Kidney epithelial cell (primary cell): ENCODE data around the gene SLC38A6. TPM values are rescaled to one million over a fixed set of nuclear protein-coding genes. Genes with fewer than 3 reads are reported as not detected.

Experiments used
- DNase-seq: peaks from one replicate; pipeline ENCODE4 v3.0.0-alpha.2; 2010; ENCODE audit warnings: low read depth
- H3K27me3 ChIP-seq: 2 replicates; pipeline ENCODE4 v1.6.0; 2011; ENCODE audit warnings: low read length; ENCODE audit not compliant: control insufficient read depth, insufficient read depth
- H3K36me3 ChIP-seq: 2 replicates; pipeline ENCODE4 v1.5.1; 2011; ENCODE audit warnings: low read length; ENCODE audit not compliant: control insufficient read depth, insufficient read depth
- H3K4me3 ChIP-seq: 2 replicates; pipeline ENCODE4 v1.5.1; 2011; ENCODE audit warnings: low read depth, mild to moderate bottlenecking, control low read depth, low read length
- total RNA-seq: library from RNA; depleted of rRNA; stranded (reverse); fragments of >200 nt; gene quantifications from 2 replicates; pipeline ENCODE4 v1.2.3, GENCODE V29; 2015
- TF ChIP-seq, protein P1 (sequence below): IDR thresholded peaks from 2 replicates; pipeline ENCODE4 v1.5.1; 2011; ENCODE audit warnings: mild to moderate bottlenecking, moderate library complexity, low read length, control low read depth, inconsistent platforms; ENCODE audit not compliant: insufficient read depth, poor library complexity, severe bottlenecking

Gene SLC38A6
- total RNA-seq, 1 donor from 2014 or later = 16.2 TPM

DNA sequence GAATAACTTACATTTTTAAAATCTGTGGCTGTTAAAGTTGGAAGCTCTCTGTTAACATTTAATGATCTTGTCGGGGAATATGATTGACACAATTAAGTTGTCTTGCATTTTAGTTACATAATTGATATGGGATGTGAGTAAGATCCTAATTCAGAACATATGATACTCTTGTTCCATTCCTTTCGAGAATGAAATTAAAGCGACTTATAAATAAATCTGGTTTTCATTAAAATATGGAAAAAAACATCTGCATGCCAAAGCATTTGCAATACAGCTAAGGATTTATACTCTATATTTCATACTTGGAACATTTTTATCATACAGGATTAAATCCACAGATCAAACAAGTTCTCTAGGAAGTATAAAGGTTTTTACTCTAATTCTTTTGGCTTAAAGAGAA lies 52.0 kb downstream of the SLC38A6 start:
- DNase-seq = no peak
- Histone ChIP-seq H3K36me3 (no peaks in the 10 kb centered on the region), H3K27me3 (no peaks in the 10 kb centered on the region), H3K4me3 (no peak overlapping the region)
- TF ChIP-seq, protein P1, sequence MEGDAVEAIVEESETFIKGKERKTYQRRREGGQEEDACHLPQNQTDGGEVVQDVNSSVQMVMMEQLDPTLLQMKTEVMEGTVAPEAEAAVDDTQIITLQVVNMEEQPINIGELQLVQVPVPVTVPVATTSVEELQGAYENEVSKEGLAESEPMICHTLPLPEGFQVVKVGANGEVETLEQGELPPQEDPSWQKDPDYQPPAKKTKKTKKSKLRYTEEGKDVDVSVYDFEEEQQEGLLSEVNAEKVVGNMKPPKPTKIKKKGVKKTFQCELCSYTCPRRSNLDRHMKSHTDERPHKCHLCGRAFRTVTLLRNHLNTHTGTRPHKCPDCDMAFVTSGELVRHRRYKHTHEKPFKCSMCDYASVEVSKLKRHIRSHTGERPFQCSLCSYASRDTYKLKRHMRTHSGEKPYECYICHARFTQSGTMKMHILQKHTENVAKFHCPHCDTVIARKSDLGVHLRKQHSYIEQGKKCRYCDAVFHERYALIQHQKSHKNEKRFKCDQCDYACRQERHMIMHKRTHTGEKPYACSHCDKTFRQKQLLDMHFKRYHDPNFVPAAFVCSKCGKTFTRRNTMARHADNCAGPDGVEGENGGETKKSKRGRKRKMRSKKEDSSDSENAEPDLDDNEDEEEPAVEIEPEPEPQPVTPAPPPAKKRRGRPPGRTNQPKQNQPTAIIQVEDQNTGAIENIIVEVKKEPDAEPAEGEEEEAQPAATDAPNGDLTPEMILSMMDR = no peak

GRCh38 chr14:61033855-61034254 lies 52.8 kb downstream of the SLC38A6 start:
- TF ChIP-seq, protein P1 = no peak
- Histone ChIP-seq H3K27me3 (no peaks in the 10 kb centered on the region), H3K36me3 (no peaks in the 10 kb centered on the region), H3K4me3 (no peak overlapping the region)
- DNase-seq = no peak

DNA sequence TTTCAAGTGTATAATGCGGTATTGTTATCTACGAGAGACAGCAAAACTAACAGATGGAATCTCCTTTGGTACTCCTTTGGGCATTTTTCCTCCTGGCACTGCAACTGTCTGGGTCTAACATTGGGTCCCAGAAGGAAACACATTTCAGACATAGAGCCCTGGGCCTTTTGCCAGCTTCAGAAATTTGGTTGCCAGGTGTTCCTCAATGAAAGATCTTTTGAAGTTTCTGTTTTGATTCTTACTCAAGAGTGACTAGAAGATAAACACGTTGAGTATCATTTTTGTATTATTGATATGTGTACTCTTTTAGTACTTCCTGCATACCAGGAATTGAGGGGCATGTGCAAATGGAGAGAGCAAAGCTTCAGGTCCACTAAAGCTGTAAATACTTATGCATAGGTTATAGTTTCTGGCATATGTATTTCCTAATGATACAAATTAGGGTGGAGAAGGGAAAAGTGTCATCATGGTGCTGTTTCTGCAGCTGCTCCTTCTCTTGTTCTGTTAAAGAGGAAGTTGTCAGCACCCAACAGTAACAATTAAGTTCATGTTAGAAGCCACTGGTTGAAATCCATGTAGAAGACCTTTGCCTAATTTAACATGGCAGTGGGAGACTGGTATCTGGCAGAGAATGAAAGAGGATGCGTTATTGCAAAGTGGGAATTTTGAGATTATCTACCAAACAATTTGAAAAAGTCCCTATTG lies 53.5 kb downstream of the SLC38A6 start:
- Histone ChIP-seq H3K4me3 (no peak overlapping the region), H3K36me3 (no peaks in the 10 kb centered on the region), H3K27me3 (no peaks in the 10 kb centered on the region)
- no peak for DNase-seq
- TF ChIP-seq, protein P1 = no peak

DNA sequence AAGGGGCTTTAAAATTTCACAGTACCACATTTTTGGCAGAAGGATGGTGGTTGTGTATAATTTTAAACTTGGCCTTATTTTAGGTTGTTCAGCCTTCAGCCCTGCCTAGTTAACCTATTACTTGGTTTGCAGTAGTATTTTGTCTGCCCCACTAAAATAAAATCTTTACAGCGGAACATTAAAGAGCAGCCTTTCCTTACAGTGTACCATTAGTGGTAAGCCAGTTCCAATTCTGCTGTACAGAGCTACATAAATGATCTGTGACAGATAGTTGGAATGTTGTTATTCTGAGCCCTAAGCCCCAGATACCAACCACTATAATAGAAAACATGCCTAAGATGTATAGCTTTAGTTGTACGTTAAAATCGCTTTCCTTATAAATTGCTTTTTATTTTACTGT lies 56.2 kb downstream of the SLC38A6 start:
- Histone ChIP-seq H3K36me3 (no peaks in the 10 kb centered on the region), H3K4me3 (no peak overlapping the region), H3K27me3 (no peaks in the 10 kb centered on the region)
- TF ChIP-seq, protein P1 = no peak
- DNase-seq = no peak

DNA sequence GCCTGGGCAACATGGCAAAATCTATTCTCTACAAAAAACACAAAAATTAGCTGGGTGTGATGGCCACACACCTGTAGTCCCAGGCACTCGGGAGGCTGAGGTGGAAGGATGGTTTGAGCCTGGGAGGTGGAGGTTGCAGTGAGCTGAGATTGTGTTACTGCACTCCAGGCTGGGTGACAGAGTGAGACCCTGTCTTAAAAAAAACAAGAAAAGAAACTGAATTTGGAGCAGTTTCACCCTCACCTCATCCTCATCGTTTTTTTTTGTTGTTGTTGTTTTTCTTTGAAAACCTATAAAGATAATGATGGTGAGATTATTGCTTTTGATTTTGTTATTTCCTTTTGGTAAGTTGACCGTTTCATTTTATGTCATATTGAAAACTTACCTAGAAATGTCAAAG lies 60.7 kb downstream of the SLC38A6 start:
- TF ChIP-seq, protein P1 = no peak
- Histone ChIP-seq H3K27me3 (no peaks in the 10 kb centered on the region), H3K4me3 (no peak overlapping the region), H3K36me3 (no peaks in the 10 kb centered on the region)
- no peak for DNase-seq

DNA sequence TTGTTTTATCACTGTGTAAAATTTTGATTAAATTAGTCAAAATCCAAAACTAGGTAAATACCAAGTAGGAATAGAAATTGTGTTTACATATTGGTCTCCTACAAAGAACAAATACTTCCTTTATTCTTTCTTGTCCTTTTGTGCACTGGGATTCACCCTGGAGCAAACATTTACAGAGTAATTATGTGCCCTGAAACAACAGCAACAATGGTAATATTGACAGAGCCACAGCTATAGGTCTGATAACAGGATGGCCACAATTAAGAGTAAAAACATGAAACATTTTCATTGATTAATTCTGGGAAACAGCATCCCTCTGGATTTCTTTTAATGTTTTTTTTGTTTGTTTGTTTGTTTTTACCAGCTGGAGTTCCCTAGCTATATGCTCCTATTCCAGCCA lies 61.2 kb downstream of the SLC38A6 start:
- DNase-seq = no peak
- TF ChIP-seq, protein P1 = no peak

More for the DNA sequence above, 61.2 kb downstream of the SLC38A6 start:
- H3K27me3 ChIP-seq = no peaks in the 10 kb centered on the region
- no peak overlapping the region for H3K4me3 ChIP-seq
- no peaks in the 10 kb centered on the region for H3K36me3 ChIP-seq
